ENCODE measurements around the gene MTHFD1. TPM values are rescaled to one million over a fixed set of nuclear protein-coding genes. Genes with fewer than 3 reads are reported as not detected.

The MTHFD1 gene
- total RNA-seq, 2 donors from 2014 or later = 26.1 to 34.7 TPM

DNA sequence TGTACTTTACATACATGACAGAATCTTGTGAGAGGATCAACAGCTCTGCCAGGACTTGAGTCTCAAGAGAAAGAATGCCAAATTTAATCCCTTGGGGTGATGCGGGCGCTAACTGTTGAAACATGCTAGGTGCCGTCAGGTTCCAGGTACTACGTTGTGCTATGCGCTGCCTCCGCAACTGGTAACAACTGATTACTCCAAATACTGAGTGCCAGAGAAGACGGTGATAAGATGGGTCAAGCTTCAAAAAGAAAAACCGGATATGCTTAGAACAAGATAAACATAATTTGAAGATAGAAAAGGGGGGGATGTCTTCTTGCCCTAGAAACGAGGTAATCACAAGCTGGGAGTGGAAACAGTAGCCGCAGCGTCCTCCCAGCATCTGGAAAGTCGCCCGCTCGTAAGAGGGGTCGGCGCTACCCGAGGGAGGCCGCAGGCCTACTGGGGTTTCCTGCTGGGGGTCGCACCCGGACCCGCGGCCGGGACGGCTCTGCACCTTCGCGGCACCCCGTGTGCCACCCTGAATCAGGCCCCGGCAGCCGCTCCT, 114.8 kb downstream of the MTHFD1 start:
- intact Hi-C loops (cut with DNase I) = no loop called here
- under 1% methylated on average over 28 of the region's 29 CpGs for WGBS
- peak; percentile 14 for TF ChIP-seq POLR2AphosphoS5 (IDR thresholded peaks at IDR 0.05)
- TF ChIP-seq, protein P1, sequence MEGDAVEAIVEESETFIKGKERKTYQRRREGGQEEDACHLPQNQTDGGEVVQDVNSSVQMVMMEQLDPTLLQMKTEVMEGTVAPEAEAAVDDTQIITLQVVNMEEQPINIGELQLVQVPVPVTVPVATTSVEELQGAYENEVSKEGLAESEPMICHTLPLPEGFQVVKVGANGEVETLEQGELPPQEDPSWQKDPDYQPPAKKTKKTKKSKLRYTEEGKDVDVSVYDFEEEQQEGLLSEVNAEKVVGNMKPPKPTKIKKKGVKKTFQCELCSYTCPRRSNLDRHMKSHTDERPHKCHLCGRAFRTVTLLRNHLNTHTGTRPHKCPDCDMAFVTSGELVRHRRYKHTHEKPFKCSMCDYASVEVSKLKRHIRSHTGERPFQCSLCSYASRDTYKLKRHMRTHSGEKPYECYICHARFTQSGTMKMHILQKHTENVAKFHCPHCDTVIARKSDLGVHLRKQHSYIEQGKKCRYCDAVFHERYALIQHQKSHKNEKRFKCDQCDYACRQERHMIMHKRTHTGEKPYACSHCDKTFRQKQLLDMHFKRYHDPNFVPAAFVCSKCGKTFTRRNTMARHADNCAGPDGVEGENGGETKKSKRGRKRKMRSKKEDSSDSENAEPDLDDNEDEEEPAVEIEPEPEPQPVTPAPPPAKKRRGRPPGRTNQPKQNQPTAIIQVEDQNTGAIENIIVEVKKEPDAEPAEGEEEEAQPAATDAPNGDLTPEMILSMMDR (IDR thresholded peaks at IDR 0.05) = no peak
- peaks cover 6% of the 10 kb centered on the region for H3K4me1 ChIP-seq (replicated peaks)
- H3K27ac ChIP-seq = peak overlapping the region; percentile 98 to 99
- peak; percentile 63 for DNase-seq (ENCODE audit: low spot score)
- peak overlapping the region; percentile 87 to 92 for H3K4me3 ChIP-seq
- no peaks in the 10 kb centered on the region for H3K9me3 ChIP-seq
- H3K36me3 ChIP-seq = no peaks in the 10 kb centered on the region
- no peaks in the 10 kb centered on the region for H3K27me3 ChIP-seq (replicated peaks; ENCODE audit: insufficient read depth)

DNA sequence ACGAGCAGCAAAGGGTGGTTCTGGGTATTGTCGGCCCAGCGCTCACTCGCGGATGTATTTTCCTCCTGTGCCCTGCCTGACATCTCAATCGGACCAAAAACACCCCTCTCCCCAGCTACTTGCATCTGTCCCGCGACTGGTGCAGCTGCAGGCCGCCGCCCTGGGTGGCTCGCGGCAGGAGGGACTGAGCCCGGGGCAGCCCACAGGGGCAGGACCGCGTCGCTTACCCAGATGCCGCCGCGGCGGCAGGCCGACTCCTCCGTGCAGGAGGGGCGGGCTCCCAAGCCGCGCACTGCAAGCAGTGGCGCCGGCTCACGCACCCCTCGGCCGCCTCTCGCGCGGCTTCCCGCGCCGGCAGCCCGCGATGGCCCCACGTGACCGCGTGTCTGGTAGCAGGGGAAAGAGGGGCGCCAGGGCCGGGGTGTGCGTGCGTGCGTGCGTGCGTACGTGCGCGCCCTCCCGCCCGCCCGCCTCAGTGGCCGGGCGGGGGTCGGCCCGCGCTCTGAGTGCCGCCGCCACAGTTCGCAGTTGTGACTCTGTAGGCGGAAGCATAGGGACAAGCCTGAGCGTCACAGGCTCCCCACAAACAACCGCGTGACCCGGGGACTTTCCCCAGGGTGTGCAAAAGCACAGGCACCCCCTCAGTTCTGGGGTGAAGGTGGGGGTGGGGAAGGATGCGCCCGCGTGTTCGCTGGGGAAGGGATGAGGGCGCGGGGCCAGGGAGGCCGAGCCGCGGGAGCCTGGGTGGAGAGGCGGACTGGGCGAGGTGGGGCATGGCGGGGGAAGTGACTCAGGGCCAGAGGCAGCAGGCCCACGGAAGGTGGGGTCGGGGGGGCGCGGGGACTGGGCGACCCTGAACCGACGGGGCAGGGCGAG, 115.5 kb downstream of the MTHFD1 start, which contains the start of gene ZBTB25:
ZBTB25 (minus strand) TSS at position 405 of the 876 bp plus-strand sequence. CDS start 13,305 bp downstream, outside the sequence.
- DNase-seq (ENCODE audit: low spot score) = peak; percentile 83
- intact Hi-C loops (cut with DNase I) = no loop called here
- no peaks in the 10 kb centered on the region for H3K36me3 ChIP-seq
- TF ChIP-seq POLR2AphosphoS5 (IDR thresholded peaks at IDR 0.05) (peak; percentile 58), POLR2A (IDR thresholded peaks at IDR 0.05) (peak; percentile 79)
- TF ChIP-seq, protein P1 (IDR thresholded peaks at IDR 0.05) = peak in 1 of 4 experiments; percentile 15
- peaks cover 6% of the 10 kb centered on the region for H3K4me1 ChIP-seq (replicated peaks)
- H3K27me3 ChIP-seq (replicated peaks; ENCODE audit: insufficient read depth) = no peaks in the 10 kb centered on the region
- WGBS = 1% methylated on average over 62 of the region's 87 CpGs
- H3K9me3 ChIP-seq = no peaks in the 10 kb centered on the region
- H3K27ac ChIP-seq = peak within 1 kb of the TSS; percentile 98 to 99
- peak within 1 kb of the TSS; percentile 87 to 92 for H3K4me3 ChIP-seq

DNA sequence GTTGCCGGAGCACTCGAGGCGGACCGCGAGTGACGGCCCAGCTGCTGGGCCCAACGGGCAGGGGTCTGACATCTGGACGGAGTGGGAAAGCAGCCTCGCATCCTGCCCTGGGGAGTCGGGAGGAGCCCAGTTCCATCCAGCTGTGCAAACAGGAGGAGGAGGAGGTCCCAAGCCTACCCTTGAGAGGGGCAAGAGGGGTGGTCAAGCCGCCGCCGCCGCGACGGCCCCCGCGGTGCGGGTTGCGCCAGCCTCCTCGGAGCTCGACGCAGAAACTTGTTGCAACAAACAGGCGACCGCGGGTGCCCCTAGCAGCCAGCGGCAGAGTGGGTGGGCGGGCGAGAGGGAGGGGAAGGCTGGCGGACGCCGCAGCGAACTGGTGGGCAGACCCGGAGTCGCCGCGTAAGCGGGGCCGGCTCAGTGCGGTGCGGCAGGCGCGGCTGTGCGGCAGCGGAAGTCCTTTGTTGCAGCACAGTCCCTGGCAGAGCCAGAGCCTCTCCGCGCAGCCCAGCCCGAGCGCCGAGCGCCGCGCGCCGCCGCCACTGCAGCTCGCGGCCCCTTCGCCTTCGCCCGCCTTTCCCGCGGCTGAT, 116.2 kb downstream of the MTHFD1 start, which contains the start of gene ZBTB1:
ZBTB1 (plus strand) TSS at position 461 of the 587 bp plus-strand sequence. CDS start 16,735 bp downstream, outside the sequence.
- Histone ChIP-seq H3K4me1 (replicated peaks) (peaks cover 6% of the 10 kb centered on the region), H3K9me3 (no peaks in the 10 kb centered on the region), H3K4me3 (peak within 1 kb of the TSS; percentile 87 to 92), H3K27me3 (replicated peaks; ENCODE audit: insufficient read depth) (no peaks in the 10 kb centered on the region), H3K27ac (peak within 1 kb of the TSS; percentile 98 to 99), H3K36me3 (no peaks in the 10 kb centered on the region)
- peak; percentile 73 for DNase-seq (ENCODE audit: low spot score)
- intact Hi-C loops (cut with DNase I) = no loop called here
- 0% methylated on average over 42 of the region's 63 CpGs for WGBS
- TF ChIP-seq POLR2A (IDR thresholded peaks at IDR 0.05) = peak; percentile 63
- TF ChIP-seq POLR2AphosphoS5 (IDR thresholded peaks at IDR 0.05) = no peak
- TF ChIP-seq, protein P1 (IDR thresholded peaks at IDR 0.05) = peak in 1 of 4 experiments; percentile 4

DNA sequence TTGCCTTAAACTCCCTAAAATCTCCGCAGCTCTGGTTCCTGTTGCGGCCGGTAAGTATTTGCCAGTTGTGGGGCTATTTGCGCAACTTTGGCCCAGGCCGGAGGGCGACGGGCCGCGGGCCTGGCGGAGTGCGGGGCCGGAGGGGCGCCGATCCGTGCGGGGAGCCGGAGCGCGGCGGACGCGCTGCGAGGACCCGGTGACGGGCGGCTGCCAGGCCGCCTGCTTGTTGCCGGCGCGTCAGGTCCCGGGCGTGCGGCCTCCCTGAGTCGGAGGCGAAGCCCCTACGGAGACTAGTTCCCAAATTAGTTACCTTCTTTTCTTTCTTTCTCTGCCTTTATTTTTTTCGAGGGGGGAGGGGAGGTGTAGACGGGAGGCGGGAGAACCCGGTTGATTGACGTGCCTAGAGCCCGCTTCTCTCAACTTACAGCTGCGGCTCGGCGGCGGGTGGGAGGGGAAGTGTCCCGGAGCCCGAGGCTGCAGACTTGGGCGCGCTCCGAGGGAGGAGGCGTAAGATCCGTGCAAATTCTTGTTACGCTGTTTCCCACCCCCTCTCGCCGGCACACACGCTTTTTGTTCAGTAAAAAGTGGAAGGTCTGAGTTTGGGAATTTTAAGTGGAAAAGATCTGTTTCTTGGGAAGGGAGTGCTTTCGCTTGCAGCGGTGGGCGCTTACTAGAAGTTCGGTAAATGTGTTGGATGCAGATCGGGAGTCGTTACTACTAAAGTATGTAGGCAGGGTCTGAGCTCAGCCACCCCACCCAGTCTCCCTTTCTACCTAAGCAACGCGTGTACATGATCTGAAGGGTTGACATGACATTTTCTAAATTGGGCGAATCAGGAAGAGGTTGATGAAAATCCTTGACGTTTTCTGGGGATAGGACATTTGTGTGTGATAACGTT, 117.0 kb downstream of the MTHFD1 start:
- Histone ChIP-seq H3K36me3 (no peaks in the 10 kb centered on the region), H3K4me1 (replicated peaks) (peaks cover 6% of the 10 kb centered on the region), H3K27me3 (replicated peaks; ENCODE audit: insufficient read depth) (no peaks in the 10 kb centered on the region), H3K9me3 (no peaks in the 10 kb centered on the region), H3K4me3 (peak overlapping the region; percentile 87 to 92), H3K27ac (peak overlapping the region; percentile 98 to 99)
- TF ChIP-seq POLR2A (IDR thresholded peaks at IDR 0.05) = peak; percentile 61
- TF ChIP-seq, protein P1 (IDR thresholded peaks at IDR 0.05) = peak in 2 of 4 experiments; percentile 2 to 5
- TF ChIP-seq POLR2AphosphoS5 (IDR thresholded peaks at IDR 0.05) = peak; percentile 68
- under 1% methylated on average over 53 of the region's 68 CpGs for WGBS
- intact Hi-C loops (cut with DNase I) = no loop called here
- DNase-seq (ENCODE audit: low spot score) = peak; percentile 91
